ENCODE data around the gene RSBN1.
"Not testable (repeated sequence)": the region's sequence is repeated elsewhere in the genome, so short reads cannot be mapped to it uniquely, and the experiment has no call there.

The RSBN1 gene

DNA sequence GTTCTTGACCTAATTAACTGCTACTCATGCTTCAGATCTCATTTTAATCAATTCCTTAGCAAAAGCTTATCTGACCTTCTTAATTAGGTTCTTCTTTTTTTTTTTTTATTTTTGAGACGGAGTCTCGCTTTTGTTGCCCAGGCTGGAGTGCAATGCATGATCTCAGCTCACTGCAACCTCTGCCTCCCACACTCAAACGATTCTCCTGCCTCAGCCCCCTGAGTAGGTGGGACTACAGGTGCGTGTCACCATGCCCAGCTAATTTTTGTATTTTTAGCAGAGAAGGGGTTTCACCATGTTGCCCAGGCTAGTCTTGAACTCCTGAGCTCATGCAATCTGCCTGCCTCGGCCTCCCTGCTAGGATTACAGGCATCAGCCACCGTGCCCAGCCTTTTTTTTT is 58.9 kb downstream of the RSBN1 start:
- H3K4me1 ChIP-seq (ENCODE audit: insufficient read depth, low read length); H3K27me3 ChIP-seq (ENCODE audit: insufficient read depth, low read length); H3K27ac ChIP-seq (ENCODE audit: low read length); H3K9ac ChIP-seq (ENCODE audit: low read depth, low read length); H3K9me3 ChIP-seq (ENCODE audit: insufficient read depth, low read depth, low read length); H3K4me3 ChIP-seq (ENCODE audit: low read length): not testable (repeated sequence)
- H3K36me3 ChIP-seq (ENCODE audit: insufficient read depth, low read depth, low read length) = peaks cover 50% of the 10 kb centered on the region

DNA sequence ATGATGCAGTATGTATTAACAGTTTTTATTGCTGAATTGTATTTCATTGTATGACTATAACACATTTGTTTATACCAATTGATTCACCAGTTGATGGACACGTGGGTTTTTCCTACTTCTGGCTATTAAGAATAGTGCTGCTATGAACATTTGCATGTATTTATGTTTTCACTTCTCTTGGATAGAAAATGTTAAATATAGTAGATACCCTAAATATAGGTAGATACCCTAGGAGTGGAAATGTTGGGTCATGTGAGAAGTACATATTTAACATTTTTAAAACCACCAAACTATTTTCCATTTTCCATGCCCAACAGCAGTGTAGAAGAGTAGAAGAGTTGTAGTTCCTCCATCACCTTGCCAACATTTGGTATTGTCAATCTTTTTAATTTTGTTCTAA is 60.8 kb downstream of the RSBN1 start:
- H3K27ac ChIP-seq (ENCODE audit: low read length) = no peak overlapping the region
- H3K9ac ChIP-seq (ENCODE audit: low read depth, low read length) = no peak overlapping the region
- H3K4me3 ChIP-seq (ENCODE audit: low read length) = no peak overlapping the region
- no peaks in the 10 kb centered on the region for H3K9me3 ChIP-seq (ENCODE audit: insufficient read depth, low read depth, low read length)
- H3K4me1 ChIP-seq (ENCODE audit: insufficient read depth, low read length) = no peaks in the 10 kb centered on the region
- H3K27me3 ChIP-seq (ENCODE audit: insufficient read depth, low read length) = no peaks in the 10 kb centered on the region
- peaks cover 60% of the 10 kb centered on the region for H3K36me3 ChIP-seq (ENCODE audit: insufficient read depth, low read depth, low read length)

DNA sequence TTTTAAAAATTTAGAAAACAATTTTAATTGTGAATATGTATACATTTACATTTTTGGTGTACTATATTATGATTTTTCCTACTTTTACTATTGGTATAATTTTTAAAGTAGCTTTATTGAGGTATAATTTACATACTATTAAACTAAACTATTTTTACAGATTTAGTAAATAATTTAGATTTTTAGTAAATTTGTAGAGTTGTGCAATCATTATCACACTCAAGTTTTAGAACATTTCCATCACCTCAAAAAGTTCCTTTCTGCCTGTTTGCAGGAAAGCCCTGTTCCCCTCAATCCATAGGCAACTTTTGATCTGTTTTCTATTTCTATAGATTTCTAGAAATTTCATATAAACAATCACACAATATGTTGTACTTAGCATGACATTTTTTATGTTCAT is 61.2 kb downstream of the RSBN1 start:
- H3K4me3 ChIP-seq (ENCODE audit: low read length) = no peak overlapping the region

DNA sequence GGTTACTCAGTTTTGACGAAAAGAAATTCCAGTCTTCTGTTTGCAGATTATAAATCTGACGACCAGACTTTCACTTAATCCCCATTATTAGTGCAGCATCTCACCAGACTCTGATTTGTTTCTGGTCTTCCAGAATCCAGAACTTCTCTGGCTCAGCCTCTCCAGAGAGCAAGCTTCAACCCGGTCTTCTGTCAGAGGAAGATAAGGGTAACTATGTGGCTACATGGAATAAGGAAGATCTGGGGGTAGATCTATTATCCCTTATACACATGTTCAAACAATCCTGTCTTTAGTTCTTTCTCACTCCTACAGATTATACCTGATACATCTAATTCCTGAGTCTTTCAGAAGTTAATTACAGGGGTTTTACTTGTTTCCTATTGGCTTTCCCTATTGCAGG is 62.9 kb downstream of the RSBN1 start:
- H3K27me3 ChIP-seq (ENCODE audit: insufficient read depth, low read length) = no peaks in the 10 kb centered on the region
- no peaks in the 10 kb centered on the region for H3K4me1 ChIP-seq (ENCODE audit: insufficient read depth, low read length)
- H3K9me3 ChIP-seq (ENCODE audit: insufficient read depth, low read depth, low read length) = peaks cover 5% of the 10 kb centered on the region; the same call in 1 of the 2 replicates
- no peak overlapping the region for H3K4me3 ChIP-seq (ENCODE audit: low read length)
- peaks cover 57% of the 10 kb centered on the region for H3K36me3 ChIP-seq (ENCODE audit: insufficient read depth, low read depth, low read length)
- H3K9ac ChIP-seq (ENCODE audit: low read depth, low read length) = no peak overlapping the region
- no peak overlapping the region for H3K27ac ChIP-seq (ENCODE audit: low read length)

More for the DNA sequence above, 61.2 kb downstream of the RSBN1 start:
- no peaks in the 10 kb centered on the region for H3K27me3 ChIP-seq (ENCODE audit: insufficient read depth, low read length)
- peaks cover 2% of the 10 kb centered on the region; the same call in 1 of the 2 replicates for H3K9me3 ChIP-seq (ENCODE audit: insufficient read depth, low read depth, low read length)
- H3K36me3 ChIP-seq (ENCODE audit: insufficient read depth, low read depth, low read length) = peaks cover 60% of the 10 kb centered on the region
- H3K9ac ChIP-seq (ENCODE audit: low read depth, low read length) = no peak overlapping the region
- H3K4me1 ChIP-seq (ENCODE audit: insufficient read depth, low read length) = no peaks in the 10 kb centered on the region
- H3K27ac ChIP-seq (ENCODE audit: low read length) = no peak overlapping the region

DNA sequence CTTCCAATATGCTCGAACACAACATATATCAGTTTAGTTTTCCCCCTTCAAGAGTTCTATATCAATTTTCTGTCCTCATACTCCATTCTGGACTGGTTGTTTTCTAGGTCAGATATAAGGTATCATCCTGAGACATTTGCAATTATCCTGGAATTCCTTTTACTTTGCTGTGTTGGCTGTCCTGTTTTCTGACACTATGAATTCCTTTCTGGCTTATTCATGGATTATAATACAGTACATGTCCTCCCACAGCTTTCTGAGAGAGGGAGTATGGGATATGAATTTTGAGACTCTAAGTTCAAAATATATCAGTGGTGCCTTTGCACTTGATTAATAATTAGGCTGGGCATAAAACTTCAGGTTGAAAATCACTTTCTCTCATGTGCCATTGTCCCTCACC is 64.9 kb downstream of the RSBN1 start:
- no peak overlapping the region for H3K9ac ChIP-seq (ENCODE audit: low read depth, low read length)
- H3K27ac ChIP-seq (ENCODE audit: low read length) = no peak overlapping the region
- H3K36me3 ChIP-seq (ENCODE audit: insufficient read depth, low read depth, low read length) = peaks cover 56% of the 10 kb centered on the region
- no peak overlapping the region for H3K4me3 ChIP-seq (ENCODE audit: low read length)
- H3K9me3 ChIP-seq (ENCODE audit: insufficient read depth, low read depth, low read length) = peaks cover 5% of the 10 kb centered on the region; the same call in 1 of the 2 replicates
- H3K27me3 ChIP-seq (ENCODE audit: insufficient read depth, low read length) = no peaks in the 10 kb centered on the region
- H3K4me1 ChIP-seq (ENCODE audit: insufficient read depth, low read length) = no peaks in the 10 kb centered on the region

DNA sequence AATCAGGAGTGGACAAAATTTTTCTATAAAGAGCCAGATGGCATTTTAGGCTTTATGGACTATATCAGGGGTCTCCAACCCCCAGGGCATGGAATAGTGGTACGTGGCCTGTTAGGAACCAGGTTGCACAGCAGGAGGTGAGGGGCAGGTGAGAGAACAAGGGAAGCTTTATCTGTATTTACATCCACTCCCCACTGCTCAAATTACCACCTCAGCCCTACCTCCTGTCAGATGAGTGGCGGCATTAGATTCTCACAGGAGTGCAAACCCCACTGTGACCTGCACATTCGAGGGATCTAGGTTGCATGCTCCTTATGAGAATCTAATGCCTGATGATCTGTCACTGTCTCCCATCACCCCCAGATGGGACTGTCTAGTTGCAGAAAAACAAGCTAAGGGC is 66.9 kb downstream of the RSBN1 start:
- Histone ChIP-seq H3K27ac (ENCODE audit: low read length) (no peak overlapping the region), H3K4me3 (ENCODE audit: low read length) (no peak overlapping the region), H3K4me1 (ENCODE audit: insufficient read depth, low read length) (no peaks in the 10 kb centered on the region), H3K9ac (ENCODE audit: low read depth, low read length) (no peak overlapping the region), H3K36me3 (ENCODE audit: insufficient read depth, low read depth, low read length) (peaks cover 52% of the 10 kb centered on the region), H3K9me3 (ENCODE audit: insufficient read depth, low read depth, low read length) (peaks cover 5% of the 10 kb centered on the region; the same call in 1 of the 2 replicates), H3K27me3 (ENCODE audit: insufficient read depth, low read length) (no peaks in the 10 kb centered on the region)

DNA sequence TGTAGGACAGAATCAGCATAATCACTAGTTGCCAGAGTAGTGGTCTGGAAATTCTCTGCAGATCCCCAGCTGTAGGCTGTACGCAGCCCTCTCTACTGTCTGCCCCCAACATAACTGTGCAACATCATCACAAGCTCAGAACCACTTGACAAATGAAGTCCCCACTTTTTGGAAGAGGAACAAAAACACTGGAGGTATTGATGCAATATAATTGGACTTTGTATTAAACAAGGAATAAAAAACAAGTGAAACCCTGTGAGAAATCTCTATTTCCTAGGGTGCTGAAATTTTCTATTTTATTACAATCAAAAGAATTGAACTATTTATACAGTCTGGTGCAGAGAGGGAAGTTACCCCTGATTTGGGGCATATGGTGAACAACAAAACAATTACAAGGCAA is 68.2 kb downstream of the RSBN1 start:
- H3K27me3 ChIP-seq (ENCODE audit: insufficient read depth, low read length) = no peaks in the 10 kb centered on the region
- H3K27ac ChIP-seq (ENCODE audit: low read length) = no peak overlapping the region
- no peak overlapping the region for H3K4me3 ChIP-seq (ENCODE audit: low read length)
- H3K36me3 ChIP-seq (ENCODE audit: insufficient read depth, low read depth, low read length) = peaks cover 57% of the 10 kb centered on the region
- H3K4me1 ChIP-seq (ENCODE audit: insufficient read depth, low read length) = no peaks in the 10 kb centered on the region
- H3K9ac ChIP-seq (ENCODE audit: low read depth, low read length) = no peak overlapping the region
- peaks cover 5% of the 10 kb centered on the region; the same call in 1 of the 2 replicates for H3K9me3 ChIP-seq (ENCODE audit: insufficient read depth, low read depth, low read length)

DNA sequence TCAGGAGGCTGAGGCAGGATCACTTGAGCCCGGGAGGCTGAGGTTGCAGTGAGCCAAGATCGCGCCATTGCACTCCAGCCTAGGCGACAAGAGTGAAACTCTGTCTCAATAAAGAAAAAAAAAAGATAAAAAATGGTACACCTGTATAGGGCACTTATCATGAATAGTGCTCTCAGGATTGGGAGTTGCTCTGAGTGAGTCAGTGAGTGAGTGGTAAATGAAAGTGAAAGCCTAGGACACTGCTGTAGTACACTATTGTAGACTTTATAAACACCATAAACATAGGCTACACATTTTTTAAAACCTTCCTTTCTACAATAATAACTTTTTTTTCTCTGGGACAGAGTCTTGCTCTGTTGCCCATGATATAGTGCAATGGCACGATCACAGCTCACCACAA is 69.8 kb downstream of the RSBN1 start:
- peaks cover 60% of the 10 kb centered on the region for H3K36me3 ChIP-seq (ENCODE audit: insufficient read depth, low read depth, low read length)
- H3K9ac ChIP-seq (ENCODE audit: low read depth, low read length) = no peak overlapping the region
- H3K4me3 ChIP-seq (ENCODE audit: low read length) = no peak overlapping the region
- H3K27ac ChIP-seq (ENCODE audit: low read length) = no peak overlapping the region
- no peaks in the 10 kb centered on the region for H3K27me3 ChIP-seq (ENCODE audit: insufficient read depth, low read length)
- H3K4me1 ChIP-seq (ENCODE audit: insufficient read depth, low read length) = no peaks in the 10 kb centered on the region
- H3K9me3 ChIP-seq (ENCODE audit: insufficient read depth, low read depth, low read length) = peaks cover 5% of the 10 kb centered on the region; the same call in 1 of the 2 replicates

DNA sequence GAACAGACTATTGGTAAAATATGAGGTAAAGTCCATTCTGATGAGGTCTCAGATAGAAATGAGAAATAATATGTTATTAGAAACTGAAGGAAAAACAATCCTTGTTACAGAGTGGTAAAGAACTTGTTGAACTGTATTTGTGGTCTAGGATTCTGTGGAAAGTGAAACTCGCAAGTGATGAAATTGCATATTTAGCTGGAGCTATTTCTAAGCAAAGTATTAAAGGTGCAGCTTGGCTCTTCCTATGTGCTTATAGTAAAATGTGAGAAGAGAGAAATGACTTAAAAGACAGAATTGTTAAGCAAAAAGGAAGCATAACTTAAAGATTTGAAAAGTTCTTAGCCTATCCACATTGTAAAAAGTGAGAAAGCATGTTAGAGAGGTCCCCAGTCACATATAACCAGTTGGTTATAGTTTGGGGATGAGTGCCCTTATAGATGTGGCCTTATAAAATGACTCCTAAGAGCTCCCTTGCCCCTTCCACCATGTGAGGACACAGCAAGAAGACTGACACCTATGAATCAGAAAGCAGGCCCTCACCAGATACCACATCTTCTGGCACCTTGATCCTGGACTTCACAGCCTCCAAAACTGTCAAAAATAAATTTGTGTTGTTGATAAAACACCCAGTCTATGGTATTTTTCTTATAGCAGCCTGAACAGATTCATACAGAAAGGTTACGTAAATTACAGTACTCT is 77.8 kb downstream of the RSBN1 start:
- H3K4me3 ChIP-seq (ENCODE audit: low read length) = no peak overlapping the region
- no peak overlapping the region for H3K9ac ChIP-seq (ENCODE audit: low read depth, low read length)
- H3K27ac ChIP-seq (ENCODE audit: low read length) = no peak overlapping the region
- no peaks in the 10 kb centered on the region for H3K27me3 ChIP-seq (ENCODE audit: insufficient read depth, low read length)
- H3K9me3 ChIP-seq (ENCODE audit: insufficient read depth, low read depth, low read length) = no peaks in the 10 kb centered on the region
- peaks cover 56% of the 10 kb centered on the region for H3K36me3 ChIP-seq (ENCODE audit: insufficient read depth, low read depth, low read length)
- H3K4me1 ChIP-seq (ENCODE audit: insufficient read depth, low read length) = no peaks in the 10 kb centered on the region

DNA sequence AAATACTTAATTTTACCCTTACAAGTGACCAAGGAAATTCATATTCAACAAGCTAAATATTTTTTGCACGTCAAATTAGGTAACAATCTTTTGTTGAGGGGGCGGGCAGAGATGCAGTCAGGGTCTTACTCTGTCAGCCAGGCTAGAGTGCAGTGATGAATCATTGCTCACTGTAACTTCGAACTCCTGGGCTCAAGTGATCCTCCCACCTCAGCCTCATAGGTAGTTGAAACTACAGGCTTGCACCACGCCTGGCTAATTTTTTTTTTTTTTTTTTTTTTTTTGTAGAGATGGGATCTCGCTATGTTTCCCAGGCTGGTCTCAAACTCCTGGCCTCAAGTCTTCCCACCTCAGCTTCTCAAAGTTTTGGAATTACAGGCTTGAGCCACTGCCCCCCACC is 79.5 kb downstream of the RSBN1 start:
- H3K9ac ChIP-seq (ENCODE audit: low read depth, low read length) = no peak overlapping the region

DNA sequence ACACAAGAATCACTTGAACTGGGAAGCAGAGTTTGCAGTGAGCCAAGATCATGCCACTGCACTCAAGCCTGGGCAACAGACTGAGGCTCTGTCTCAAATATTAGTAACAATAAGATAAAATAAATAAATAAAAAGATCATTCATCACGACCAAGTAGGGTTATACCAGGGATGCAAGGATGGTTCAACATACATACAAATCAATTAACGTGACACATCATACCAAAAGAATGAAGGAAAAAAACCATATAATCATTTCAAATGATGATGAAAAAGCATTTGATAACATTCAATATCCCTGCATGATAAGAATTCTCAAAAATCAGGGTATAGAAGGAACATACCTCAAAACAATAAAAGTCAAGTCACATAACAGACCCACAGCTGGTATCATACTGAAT is 91.3 kb downstream of the RSBN1 start:
- Histone ChIP-seq H3K9me3 (ENCODE audit: insufficient read depth, low read depth, low read length) (peaks cover 43% of the 10 kb centered on the region), H3K36me3 (ENCODE audit: insufficient read depth, low read depth, low read length) (peaks cover 77% of the 10 kb centered on the region), H3K4me3 (ENCODE audit: low read length) (no peak overlapping the region)

More for the DNA sequence above, 79.5 kb downstream of the RSBN1 start:
- H3K4me3 ChIP-seq (ENCODE audit: low read length) = no peak overlapping the region
- H3K4me1 ChIP-seq (ENCODE audit: insufficient read depth, low read length) = no peaks in the 10 kb centered on the region
- H3K27me3 ChIP-seq (ENCODE audit: insufficient read depth, low read length) = no peaks in the 10 kb centered on the region
- H3K9me3 ChIP-seq (ENCODE audit: insufficient read depth, low read depth, low read length) = no peaks in the 10 kb centered on the region
- peaks cover 50% of the 10 kb centered on the region for H3K36me3 ChIP-seq (ENCODE audit: insufficient read depth, low read depth, low read length)
- H3K27ac ChIP-seq (ENCODE audit: low read length) = no peak overlapping the region

DNA sequence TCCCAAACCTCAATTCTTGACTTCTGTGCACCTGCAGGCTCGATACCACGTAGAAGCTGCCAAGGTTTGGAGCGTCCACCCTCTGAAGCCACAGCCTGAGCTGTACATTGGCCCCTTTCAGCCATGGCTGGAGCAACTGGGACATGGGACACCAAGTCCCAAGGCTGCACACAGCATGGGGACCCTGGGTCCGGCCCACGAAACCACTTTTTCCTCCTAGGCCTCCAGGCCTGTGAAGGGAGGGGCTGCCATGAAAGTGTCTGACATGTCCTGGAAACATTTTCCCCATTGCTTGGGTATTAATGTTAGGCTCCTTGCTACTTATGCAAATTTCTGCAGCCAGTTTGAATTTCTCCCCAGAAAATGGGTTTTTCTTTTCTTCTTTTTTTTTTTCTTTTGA is 93.7 kb downstream of the RSBN1 start:
- not testable (repeated sequence) for H3K9ac ChIP-seq (ENCODE audit: low read depth, low read length); H3K27ac ChIP-seq (ENCODE audit: low read length); H3K4me1 ChIP-seq (ENCODE audit: insufficient read depth, low read length); H3K4me3 ChIP-seq (ENCODE audit: low read length); H3K27me3 ChIP-seq (ENCODE audit: insufficient read depth, low read length)
- Histone ChIP-seq H3K9me3 (ENCODE audit: insufficient read depth, low read depth, low read length) (peaks cover 43% of the 10 kb centered on the region), H3K36me3 (ENCODE audit: insufficient read depth, low read depth, low read length) (peaks cover 71% of the 10 kb centered on the region)

More for the DNA sequence above, 91.3 kb downstream of the RSBN1 start:
- H3K27ac ChIP-seq (ENCODE audit: low read length) = no peak overlapping the region
- H3K27me3 ChIP-seq (ENCODE audit: insufficient read depth, low read length) = no peaks in the 10 kb centered on the region
- no peaks in the 10 kb centered on the region for H3K4me1 ChIP-seq (ENCODE audit: insufficient read depth, low read length)
- H3K9ac ChIP-seq (ENCODE audit: low read depth, low read length) = no peak overlapping the region
